CD14-positive monocyte (primary cell): ENCODE measurements around the gene CCDC88C. TPM values are rescaled to one million over a fixed set of nuclear protein-coding genes. Genes with fewer than 3 reads are reported as not detected.

ENCODE experiments used
- DNase-seq, 3 donors: peaks; one replicate each; pipeline ENCODE4 v3.0.0-alpha.2; 2011 to 2022
- H2AFZ ChIP-seq: 2 replicates; pipeline ENCODE4 v1.6.0; 2012; ENCODE audit warnings: mild to moderate bottlenecking, low read depth, low read length, inconsistent platforms; ENCODE audit not compliant: insufficient read depth, poor library complexity, severe bottlenecking
- H3K27ac ChIP-seq, 2 donors: 1 replicate in 1 of 2; 2 replicates in 1 of 2; pipeline ENCODE4 v1.5.1; 2012 to 2013; ENCODE audit warnings: low read length in 2 of 2, control low read depth in 1 of 2, inconsistent platforms in 1 of 2, low read depth in 1 of 2, mild to moderate bottlenecking in 1 of 2
- H3K27me3 ChIP-seq, 2 donors: one replicate each; pipeline versions ENCODE4 v1.6.0 to v1.6.1; 2011 to 2013; ENCODE audit warnings: low read length in 2 of 2; ENCODE audit not compliant: control insufficient read depth in 2 of 2, insufficient read depth in 2 of 2
- H3K36me3 ChIP-seq, 2 donors: replicated peaks in 1 of 2; 1 replicate in 1 of 2; 2 replicates in 1 of 2; pipeline versions ENCODE4 v1.5.1 to v1.6.1; 2012 to 2013; ENCODE audit warnings: low read length in 2 of 2, control low read depth in 1 of 2, inconsistent platforms in 1 of 2, mild to moderate bottlenecking in 1 of 2; ENCODE audit not compliant: insufficient read depth in 2 of 2, control insufficient read depth in 1 of 2
- H3K4me1 ChIP-seq, 2 donors: 1 replicate in 1 of 2; 2 replicates in 1 of 2; pipeline versions ENCODE4 v1.5.1 to v1.6.1; 2012 to 2013; ENCODE audit warnings: low read length in 2 of 2, control low read depth in 1 of 2, inconsistent platforms in 1 of 2, mild to moderate bottlenecking in 1 of 2, moderate library complexity in 1 of 2; ENCODE audit not compliant: insufficient read depth in 2 of 2, control insufficient read depth in 1 of 2
- H3K4me2 ChIP-seq: replicated peaks from 2 replicates; pipeline ENCODE3; 2012; ENCODE audit warnings: low read length, moderate library complexity, mild to moderate bottlenecking; ENCODE audit not compliant: poor library complexity, severe bottlenecking; ENCODE audit errors: extremely low read depth
- H3K4me3 ChIP-seq, 3 experiments: fragments of 200-600 bp in 1 of 3; sonication (generic) in 1 of 3; replicated peaks in 1 of 3; 1 replicate in 2 of 3; 2 replicates in 1 of 3; pipeline ENCODE4 v1.5.1; 2011 to 2013; ENCODE audit warnings: low read length in 3 of 3, mild to moderate bottlenecking in 3 of 3, control low read depth in 2 of 3, low read depth in 2 of 3, inconsistent platforms in 1 of 3, moderate library complexity in 1 of 3
- H3K79me2 ChIP-seq: 2 replicates; pipeline ENCODE4 v1.6.0; 2012; ENCODE audit warnings: mild to moderate bottlenecking, control low read depth, inconsistent platforms, low read length, moderate library complexity; ENCODE audit not compliant: insufficient read depth
- H3K9ac ChIP-seq: 2 replicates; pipeline ENCODE4 v1.6.0; 2017; ENCODE audit warnings: low read length, mild to moderate bottlenecking; ENCODE audit not compliant: insufficient read depth, poor library complexity, severe bottlenecking
- H3K9me3 ChIP-seq, 2 donors: replicated peaks in 1 of 2; 1 replicate in 1 of 2; 2 replicates in 1 of 2; pipeline versions ENCODE4 v1.5.1 to v1.6.1; 2012 to 2013; ENCODE audit warnings: low read length in 2 of 2, control low read depth in 1 of 2; ENCODE audit not compliant: control insufficient read depth in 1 of 2, insufficient read depth in 1 of 2
- H4K20me1 ChIP-seq: 2 replicates; pipeline ENCODE4 v1.6.0; 2012; ENCODE audit warnings: mild to moderate bottlenecking, low read length, control low read depth, moderate library complexity; ENCODE audit not compliant: insufficient read depth
- H3K27ac Mint-ChIP-seq, 7 donors: one replicate each; pipeline ENCODE4 v1.8.0; 2020; ENCODE audit warnings: mild to moderate bottlenecking in 7 of 7, mixed read lengths in 7 of 7, moderate library complexity in 6 of 7, inconsistent platforms in 2 of 7
- H3K27me3 Mint-ChIP-seq, 3 donors: one replicate each; pipeline ENCODE4 v1.8.0; 2021 to 2022; ENCODE audit warnings: low read depth in 3 of 3, mild to moderate bottlenecking in 3 of 3, mixed read lengths in 3 of 3, moderate library complexity in 3 of 3, inconsistent platforms in 1 of 3
- H3K36me3 Mint-ChIP-seq, 2 donors: one replicate each; pipeline ENCODE4 v1.8.0; 2020; ENCODE audit warnings: mixed read lengths in 2 of 2, inconsistent platforms in 1 of 2, mild to moderate bottlenecking in 1 of 2
- H3K4me1 Mint-ChIP-seq: one replicate; pipeline ENCODE4 v1.8.0; 2020; ENCODE audit warnings: mild to moderate bottlenecking, mixed read lengths
- H3K4me3 Mint-ChIP-seq, 2 donors: one replicate each; pipeline ENCODE4 v1.8.0; 2020; ENCODE audit warnings: mild to moderate bottlenecking in 2 of 2, mixed read lengths in 2 of 2, moderate library complexity in 1 of 2
- H3K9me3 Mint-ChIP-seq, 7 donors: one replicate each; pipeline ENCODE4 v1.8.0; 2020 to 2022; ENCODE audit warnings: mixed read lengths in 7 of 7, mild to moderate bottlenecking in 6 of 7, moderate library complexity in 6 of 7, inconsistent platforms in 2 of 7
- CTCF ChIP-seq: fragments of 200-600 bp; IDR thresholded peaks from one replicate; pipeline ENCODE4 v1.8.0; 2022; ENCODE audit warnings: antibody characterized with exemption, mild to moderate bottlenecking
- WGBS: methylation state at CpG from one replicate; pipeline ENCODE4 v1.1.5; 2013; ENCODE audit warnings: missing lambda C conversion rate; ENCODE audit not compliant: insufficient coverage; 5-methylcytosine and 5-hydroxymethylcytosine counted together
- intact Hi-C, 2 donors: fragments of 100-400 bp; cut with micrococcal nuclease; formaldehyde crosslinking; loops; one replicate each; pipeline versions ENCODE4 v1.15.0 to v1.15.1; 2023
- polyA plus RNA-seq, 3 donors: library from polyadenylated mRNA; depleted of rRNA in 1 of 3; unstranded in 2 of 3; stranded (reverse) in 1 of 3; fragments of 300-500 nt in 2 of 3; fragments of >200 nt in 1 of 3; fragmentation: Illumina TruSeq in 2 of 3; gene quantifications; 1 replicate in 2 of 3; 2 replicates in 1 of 3; pipeline ENCODE4 v1.2.3, GENCODE V29; 2012 to 2021

The CCDC88C gene
- polyA plus RNA-seq, 3 donors: 11.6 to 69.7 (median 12.3) TPM

GRCh38 chr14:91381801-91382670 is 35.6 kb downstream of the CCDC88C start:
- Histone ChIP-seq H3K4me1 (peaks cover 61 to 68% of the 10 kb centered on the region in 2 donors), H3K79me2 (peaks cover 99% of the 10 kb centered on the region), H3K9ac (no peak overlapping the region), H3K4me2 (no peak overlapping the region), H3K27ac (peak overlapping the region in 1 of 2 donors; percentile 54), H3K9me3 (no peaks in the 10 kb centered on the region), H2AFZ (no peak overlapping the region), H3K27me3 (no peaks in the 10 kb centered on the region), H4K20me1 (peaks cover 71% of the 10 kb centered on the region), H3K4me3 (no peak overlapping the region), H3K36me3 (peaks cover 2 to 15% of the 10 kb centered on the region in 2 donors)
- DNase-seq: no peak
- peaks cover 43 to 68% of the 10 kb centered on the region in 2 donors for H3K36me3 Mint-ChIP-seq
- no peaks in the 10 kb centered on the region for H3K9me3 Mint-ChIP-seq
- no peak overlapping the region for H3K4me3 Mint-ChIP-seq
- intact Hi-C loops: no loop called here
- peak overlapping the region; percentile 9 to 85 (median 70) for H3K27ac Mint-ChIP-seq
- peaks cover 0 to 3% (median 0%) of the 10 kb centered on the region in 3 donors for H3K27me3 Mint-ChIP-seq
- 92% methylated on average over 7 of the region's 13 CpGs for WGBS
- TF ChIP-seq CTCF: no peak
- peaks cover 86% of the 10 kb centered on the region for H3K4me1 Mint-ChIP-seq

GRCh38 chr14:91380610-91381371 is 36.8 kb downstream of the CCDC88C start:
- H2AFZ ChIP-seq: no peak overlapping the region
- peak overlapping the region; percentile 27 to 94 for H3K27ac ChIP-seq
- no peak overlapping the region for H3K4me2 ChIP-seq
- no peak for TF ChIP-seq CTCF
- peak in 1 of 3 donors; percentile 10 for DNase-seq
- peak overlapping the region; percentile 47 to 98 (median 87) for H3K27ac Mint-ChIP-seq
- H3K27me3 ChIP-seq: no peaks in the 10 kb centered on the region
- intact Hi-C loops: loop anchor here in 1 of 2 donors (1.0 kb wide), 1 partner anchor 8 kb away; no protein-coding TSS in a partner anchor
- H3K4me1 ChIP-seq: peaks cover 73 to 80% of the 10 kb centered on the region in 2 donors
- WGBS: 100% methylated on average over 2 of the region's 11 CpGs
- H4K20me1 ChIP-seq: peaks cover 64% of the 10 kb centered on the region
- H3K4me1 Mint-ChIP-seq: peaks cover 90% of the 10 kb centered on the region
- peaks cover 0 to 2% (median 0%) of the 10 kb centered on the region in 3 donors for H3K27me3 Mint-ChIP-seq
- peaks cover 99% of the 10 kb centered on the region for H3K79me2 ChIP-seq
- H3K9me3 Mint-ChIP-seq: no peaks in the 10 kb centered on the region
- peaks cover 0 to 17% of the 10 kb centered on the region in 2 donors for H3K36me3 ChIP-seq
- no peak overlapping the region for H3K4me3 Mint-ChIP-seq
- H3K36me3 Mint-ChIP-seq: peaks cover 48 to 68% of the 10 kb centered on the region in 2 donors
- H3K9ac ChIP-seq: no peak overlapping the region
- no peaks in the 10 kb centered on the region for H3K9me3 ChIP-seq
- peak overlapping the region in 1 of 3 experiments; percentile 23 for H3K4me3 ChIP-seq
